Measurements from ENCODE around the gene FCN3.

The FCN3 gene

DNA sequence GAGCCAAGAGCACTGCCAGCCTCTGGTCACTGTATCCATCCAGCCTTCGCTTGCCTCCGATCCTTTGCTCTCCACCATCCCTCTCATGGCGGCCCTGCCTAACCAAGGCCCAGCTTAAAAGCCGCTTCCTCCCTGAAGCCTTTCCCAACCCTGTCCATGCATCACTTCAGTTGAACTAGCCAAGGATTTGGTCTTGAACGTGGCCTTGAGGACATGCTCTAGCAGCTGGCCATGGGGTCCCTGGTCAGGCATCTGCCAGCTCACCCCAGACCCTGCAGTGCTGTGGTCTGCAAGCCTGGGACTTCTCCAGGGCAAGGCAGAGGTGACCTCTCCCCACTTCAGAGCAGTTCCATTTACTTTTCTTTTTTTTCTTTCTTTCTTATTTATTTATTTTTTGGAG, 37.9 kb downstream of the FCN3 start:
- DNase-seq = no peak

DNA sequence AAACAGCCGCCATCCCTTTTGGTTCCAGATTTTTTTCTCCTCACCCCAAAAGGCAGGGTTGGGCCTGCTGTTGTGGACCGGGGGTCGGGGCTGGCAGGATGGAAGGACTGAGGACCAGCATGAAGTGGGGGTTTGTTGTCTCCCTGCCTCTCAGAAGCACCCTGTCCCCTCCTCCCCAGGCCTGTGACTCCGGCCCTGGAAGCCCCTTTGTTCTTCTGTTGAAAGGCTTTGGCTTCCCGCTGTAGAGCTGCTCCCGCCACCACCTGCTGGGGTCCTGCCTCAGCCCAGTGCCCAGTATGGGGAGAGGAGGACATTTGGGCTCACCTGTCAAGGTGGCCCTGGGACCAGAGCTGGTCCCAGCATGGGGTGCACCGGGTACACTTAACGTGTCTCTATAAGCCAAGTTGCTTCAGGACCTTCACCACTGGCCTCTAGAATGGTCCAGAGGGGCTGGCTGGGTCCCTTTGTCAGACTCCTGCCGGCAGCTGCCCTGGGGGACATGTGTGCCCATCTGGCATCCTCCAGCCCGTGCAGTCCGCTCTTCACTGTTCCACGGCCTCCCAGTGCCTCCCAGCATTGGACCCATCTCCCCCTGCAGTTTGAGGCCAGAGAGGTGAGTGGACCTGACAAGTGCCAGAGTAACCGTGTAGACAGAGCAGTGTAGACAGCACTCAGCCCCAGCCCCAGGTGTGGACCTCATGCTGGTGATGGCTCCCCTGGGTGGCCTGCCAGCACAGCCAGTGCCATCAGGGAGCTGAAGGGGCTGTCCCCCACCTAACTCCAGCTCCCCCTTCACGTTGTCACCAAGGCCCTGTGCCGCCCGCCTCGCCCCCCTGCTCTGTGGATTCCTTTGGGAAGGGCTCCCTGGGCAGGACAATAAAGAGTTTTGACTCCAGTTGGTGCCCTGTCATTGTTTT, 38.9 kb downstream of the FCN3 start:
- no peak for DNase-seq

DNA sequence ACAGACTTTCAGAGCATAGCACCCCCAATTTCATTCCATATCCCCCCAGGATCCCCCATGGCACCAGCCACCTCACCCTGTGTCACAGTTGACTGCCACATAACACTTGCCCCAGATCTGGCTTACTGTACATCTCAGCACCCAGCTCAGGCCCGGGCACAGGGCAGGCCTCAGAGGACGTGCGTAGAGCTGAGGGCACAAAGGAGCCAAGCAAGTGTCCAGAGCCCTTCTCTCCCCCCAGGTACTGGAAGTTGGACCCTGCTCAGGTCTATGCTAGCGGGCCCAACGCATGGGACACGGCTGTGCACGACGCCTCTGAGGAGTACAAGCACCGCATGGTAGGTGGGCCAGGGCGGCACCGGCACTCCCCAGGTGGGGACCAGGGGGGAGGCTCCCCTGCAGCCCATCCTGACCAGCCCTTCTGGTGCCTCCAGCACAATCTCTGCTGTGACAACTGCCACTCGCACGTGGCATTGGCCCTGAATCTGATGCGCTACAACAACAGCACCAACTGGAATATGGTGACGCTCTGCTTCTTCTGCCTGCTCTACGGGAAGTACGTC, 40.8 kb downstream of the FCN3 start:
- no peak for DNase-seq

GRCh38 chr1:27332536-27333281, 41.9 kb downstream of the FCN3 start:
- peak; percentile 63 to 73 for DNase-seq

GRCh38 chr1:27331922-27332321, 42.7 kb downstream of the FCN3 start:
- no peak for DNase-seq

DNA sequence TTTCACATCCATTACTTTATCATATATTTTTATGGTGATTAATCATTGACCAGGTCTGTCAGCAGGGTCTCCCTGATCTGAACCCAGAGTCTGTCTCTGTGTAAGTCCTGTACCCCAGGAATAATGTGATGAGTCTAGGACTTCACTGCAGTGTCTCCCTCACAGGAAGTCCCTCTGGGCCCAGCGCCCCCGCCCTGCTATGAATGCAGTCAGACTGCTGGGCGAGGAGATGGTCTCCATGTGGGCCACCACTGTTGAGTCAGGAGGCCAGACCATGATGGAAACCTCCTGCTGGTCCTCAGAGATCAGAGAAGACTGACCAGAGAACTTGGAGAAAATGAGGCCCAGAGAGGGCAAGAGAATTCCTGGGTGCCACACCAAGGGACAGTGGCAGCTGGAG, 43.2 kb downstream of the FCN3 start:
- DNase-seq = no peak

GRCh38 chr1:27330786-27331185, 43.8 kb downstream of the FCN3 start:
- no peak for DNase-seq

DNA sequence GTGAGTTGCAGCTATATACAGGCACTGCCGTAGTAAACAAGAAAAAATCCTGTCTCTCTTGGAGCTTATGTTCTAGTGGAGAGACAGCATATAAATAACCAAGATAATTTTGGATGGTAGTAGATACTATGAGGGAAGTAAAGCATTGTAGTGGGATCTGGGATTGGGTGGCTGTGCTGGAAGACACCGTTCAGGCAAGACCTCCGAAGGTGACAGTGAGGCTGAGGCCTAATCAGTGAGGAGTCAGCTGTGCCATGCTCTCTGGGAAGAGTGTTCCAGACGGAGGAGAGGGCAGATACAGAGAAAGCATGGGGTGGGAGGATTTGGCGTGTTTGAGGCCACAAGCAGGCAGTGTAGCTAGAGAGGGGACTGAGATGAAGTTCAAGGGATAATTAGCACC, 46.7 kb downstream of the FCN3 start:
- DNase-seq = no peak

- no peak for DNase-seq
Measured at GRCh38 chr1:27325286-27325685, 49.3 kb downstream of the FCN3 start.

GRCh38 chr1:27322569-27323240, 51.9 kb downstream of the FCN3 start:
- DNase-seq = peak in 1 of 2 experiments; percentile 26

DNA sequence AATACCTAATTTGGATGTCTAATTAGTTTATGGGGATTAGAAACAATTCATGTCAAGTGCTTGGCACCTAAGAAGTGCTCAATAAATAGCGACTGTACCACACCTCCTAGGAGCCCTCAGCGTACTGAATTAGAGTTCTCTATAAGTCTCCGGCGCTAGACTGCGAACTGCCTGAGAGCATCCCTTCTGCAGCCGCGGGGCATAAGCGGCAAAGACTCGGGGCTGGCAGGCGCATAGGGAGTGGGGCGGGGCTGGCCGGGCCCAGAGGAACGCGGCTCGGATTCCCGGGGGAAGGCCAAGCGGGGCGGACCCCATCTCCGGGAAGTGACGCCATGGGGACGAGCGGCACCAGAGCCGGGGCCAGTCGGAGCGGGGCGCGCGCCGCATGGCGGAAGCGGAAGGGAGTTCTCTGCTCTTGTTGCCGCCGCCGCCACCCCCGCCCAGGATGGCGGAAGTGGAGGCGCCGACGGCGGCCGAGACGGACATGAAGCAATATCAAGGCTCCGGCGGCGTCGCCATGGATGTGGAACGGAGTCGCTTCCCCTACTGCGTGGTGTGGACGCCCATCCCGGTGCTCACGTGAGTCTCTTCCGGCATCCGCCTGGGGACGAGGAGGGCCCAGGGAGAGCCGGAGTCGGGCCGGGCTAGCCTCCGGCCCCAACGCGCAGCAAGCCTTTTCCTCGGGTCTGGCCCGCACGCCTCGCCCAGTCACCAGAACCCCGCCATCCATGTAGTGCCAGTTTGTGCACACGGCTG, 52.6 kb downstream of the FCN3 start, which contains the start of gene TMEM222:
Gene TMEM222 (plus strand): TSS at position 351 of the 756 bp plus-strand sequence. CDS start 35 bp downstream, at position 386.
- peak; percentile 97 to 98 for DNase-seq
